Stimulated activated CD8-positive, alpha-beta memory T cell treated with anti-CD3 and anti-CD28 coated beads, Interleukin-7, amount 100 ng/mL, for 1 hour (primary cell): ENCODE results near the gene CCDC107.

Experiments used
- DNase-seq, 2 donors: peaks; one replicate each; pipeline ENCODE4 v3.0.0-alpha.2; 2020; ENCODE audit warnings: low read depth in 2 of 2

CCDC107 gene

GRCh38 chr9:35660966-35661415 is 2.9 kb downstream of the CCDC107 start:
- DNase-seq: no peak

DNA sequence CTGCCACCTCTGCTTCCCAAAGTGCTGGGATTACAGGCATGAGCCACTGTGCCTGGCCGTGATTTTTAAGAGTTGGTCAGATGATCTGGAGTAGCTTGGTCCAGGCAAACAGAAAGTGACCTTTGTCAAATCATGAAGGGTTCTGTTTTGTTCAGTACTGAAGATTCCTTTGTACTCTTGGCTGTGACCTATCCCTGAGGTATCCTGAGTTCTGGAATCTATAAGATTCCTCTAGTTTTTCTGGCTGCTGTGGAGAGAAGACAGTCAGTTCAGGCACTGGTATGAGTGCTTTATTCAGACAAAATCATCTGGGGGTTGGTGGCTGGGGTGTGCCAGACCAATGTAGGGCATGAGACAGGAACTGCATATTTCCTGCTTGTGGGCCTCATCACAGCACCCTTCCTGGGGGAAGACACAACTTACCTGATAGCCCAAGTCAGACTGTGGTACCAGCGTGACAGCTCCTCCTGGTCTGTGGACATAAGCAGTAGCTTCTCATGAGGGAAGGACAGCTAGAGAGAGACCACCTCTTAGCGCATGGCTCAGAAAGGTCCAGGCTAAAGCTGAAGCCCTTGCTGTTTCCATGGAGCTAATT is 3.8 kb downstream of the CCDC107 start:
- no peak for DNase-seq

DNA sequence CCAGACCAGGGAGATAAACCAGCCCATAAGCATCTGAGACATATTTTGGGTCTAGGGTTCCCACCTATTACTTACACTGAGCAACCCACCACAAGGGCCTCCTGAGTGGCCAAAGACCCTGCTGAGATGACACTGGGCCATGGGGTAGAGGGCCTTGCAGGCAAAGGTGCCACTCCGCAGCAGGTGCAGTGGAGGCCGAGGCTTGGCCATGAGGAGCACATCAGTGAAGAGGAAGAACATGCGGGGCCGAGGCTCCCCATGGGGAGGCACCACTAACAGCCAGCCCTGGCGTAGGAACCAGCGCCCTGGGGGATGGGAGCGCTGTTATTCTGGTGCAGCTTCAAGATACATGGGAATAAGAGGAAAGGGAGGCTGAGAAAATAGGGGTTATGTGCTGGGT is 4.3 kb downstream of the CCDC107 start:
- no peak for DNase-seq

DNA sequence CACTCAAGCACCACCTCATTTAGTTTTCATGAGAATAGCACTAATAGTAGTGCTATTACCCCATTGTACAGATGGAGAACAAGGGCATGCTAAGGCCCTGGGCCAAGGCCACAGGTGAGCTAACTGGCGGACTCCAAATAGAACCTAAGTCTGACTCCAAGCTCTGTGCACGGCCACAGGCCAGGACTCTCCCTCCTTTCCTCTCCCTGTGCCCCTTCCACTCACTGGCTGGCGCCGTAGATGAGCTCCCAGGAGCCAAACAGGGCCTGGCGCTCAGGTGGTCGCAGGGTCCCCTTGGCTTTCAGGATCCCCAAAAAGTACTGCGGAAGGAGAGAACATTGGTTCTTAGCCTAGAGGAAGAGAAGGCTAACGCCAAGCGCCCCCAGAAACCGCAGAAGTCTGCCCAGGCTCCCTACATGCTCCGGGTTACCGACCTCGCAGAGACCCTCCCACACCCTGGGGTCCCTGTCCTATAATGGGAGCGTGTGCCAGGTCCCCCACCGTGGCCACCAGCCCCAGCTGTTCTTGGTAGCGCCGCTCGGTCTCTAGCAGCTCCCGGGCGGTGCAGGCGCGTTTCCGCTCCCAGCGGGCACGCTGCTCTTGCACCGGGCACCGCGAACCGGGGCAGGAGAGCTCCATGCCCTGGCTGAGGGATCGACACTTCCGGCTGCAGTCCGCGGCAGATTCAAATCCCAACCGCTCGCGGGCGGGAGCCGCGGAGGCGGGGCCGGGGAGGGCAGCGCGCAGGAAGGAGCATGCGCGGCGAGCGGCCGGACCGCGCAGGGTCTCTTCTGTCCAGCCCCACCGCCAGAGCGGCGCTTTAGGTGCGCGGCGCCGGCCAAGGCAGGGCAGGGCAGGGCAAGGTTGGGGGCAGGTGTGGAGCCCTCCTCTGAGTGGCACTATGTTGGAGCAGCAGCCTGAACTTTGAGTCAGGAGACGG is 6.7 kb downstream of the CCDC107 start, which contains the start of gene ARHGEF39:
TSS of gene ARHGEF39 (minus strand) at position 665 of the 940 bp plus-strand sequence. CDS start at position 639, 26 bp downstream.
- DNase-seq: no peak

- no peak for DNase-seq
Observed at GRCh38 chr9:35665471-35665818, 7.4 kb downstream of the CCDC107 start.

- DNase-seq: no peak
Observed at GRCh38 chr9:35666045-35666444, 8.0 kb downstream of the CCDC107 start.

- no peak for DNase-seq
Observed at GRCh38 chr9:35666549-35666948, 8.5 kb downstream of the CCDC107 start.

- no peak for DNase-seq
Observed at GRCh38 chr9:35667939-35668338, 9.8 kb downstream of the CCDC107 start.

DNA sequence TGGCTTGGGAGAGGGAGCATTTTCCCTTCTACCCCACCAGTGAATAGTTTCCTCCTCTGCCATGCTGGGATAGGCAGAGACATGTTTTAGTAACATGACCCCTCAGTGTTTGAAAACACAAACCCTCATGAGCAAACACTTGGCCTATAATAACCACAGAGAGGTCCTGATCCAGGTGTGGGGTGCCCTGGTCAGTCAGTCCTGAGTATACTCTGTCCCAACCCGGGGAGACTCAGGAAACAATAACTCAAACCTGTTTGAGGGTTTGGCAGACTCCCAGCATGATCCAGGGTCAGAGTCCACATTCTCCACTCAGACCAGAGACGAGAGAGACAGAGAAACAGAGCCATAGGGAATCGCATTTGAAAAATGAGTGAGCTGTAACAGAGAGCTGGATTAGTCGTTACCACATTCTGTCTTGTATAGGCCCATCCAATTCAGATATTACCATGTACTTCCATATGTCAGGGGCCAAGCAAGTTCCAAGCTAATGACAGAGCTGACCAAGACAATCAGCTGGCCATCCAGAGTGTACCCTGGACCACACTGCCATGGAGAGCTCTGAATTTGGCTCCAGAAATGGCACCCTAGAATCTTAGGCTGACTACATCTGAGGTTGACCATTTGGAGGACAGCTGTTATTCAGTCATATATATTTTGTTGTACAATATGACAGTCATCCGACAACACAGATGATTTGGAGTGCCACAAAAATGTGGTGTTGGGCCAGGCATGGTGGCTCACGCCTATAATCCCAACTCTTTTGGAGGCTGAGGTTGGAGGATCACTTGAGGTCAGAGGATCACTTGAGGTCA is 11.4 kb downstream of the CCDC107 start:
- no peak for DNase-seq

DNA sequence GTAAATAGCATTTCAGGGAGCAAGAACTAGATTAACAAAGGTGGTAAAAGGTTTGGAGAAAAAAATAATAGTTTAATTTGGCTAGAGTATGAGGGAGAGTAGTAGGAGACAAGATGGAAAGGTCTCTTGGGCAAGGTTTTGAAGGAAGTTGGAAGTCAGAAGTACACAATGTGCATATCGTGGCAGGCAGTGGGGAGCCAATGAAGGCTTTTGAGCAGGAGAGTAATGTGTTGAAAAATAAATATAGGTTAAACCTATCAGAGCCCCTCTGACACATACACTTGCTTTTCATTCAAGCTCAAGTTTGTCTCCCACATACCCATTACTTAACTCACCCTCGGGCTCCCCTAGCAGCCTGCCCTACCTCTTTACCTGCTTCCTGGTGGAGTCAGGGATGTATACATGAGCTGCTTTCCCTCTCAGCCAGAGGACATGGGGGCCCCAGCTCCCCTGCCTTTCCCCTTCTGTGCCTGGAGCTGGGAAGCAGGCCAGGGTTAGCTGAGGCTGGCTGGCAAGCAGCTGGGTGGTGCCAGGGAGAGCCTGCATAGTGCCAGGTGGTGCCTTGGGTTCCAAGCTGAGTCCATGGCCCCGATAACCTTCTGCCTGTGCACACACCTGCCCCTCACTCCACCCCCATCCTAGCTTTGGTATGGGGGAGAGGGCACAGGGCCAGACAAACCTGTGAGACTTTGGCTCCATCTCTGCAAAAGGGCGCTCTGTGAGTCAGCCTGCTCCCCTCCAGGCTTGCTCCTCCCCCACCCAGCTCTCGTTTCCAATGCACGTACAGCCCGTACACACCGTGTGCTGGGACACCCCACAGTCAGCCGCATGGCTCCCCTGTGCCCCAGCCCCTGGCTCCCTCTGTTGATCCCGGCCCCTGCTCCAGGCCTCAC is 15.3 kb downstream of the CCDC107 start, which contains the start of gene CA9:
TSS of gene CA9 (plus strand) at position 797 of the 893 bp plus-strand sequence. CDS start at position 829, 32 bp downstream.
- no peak for DNase-seq

DNA sequence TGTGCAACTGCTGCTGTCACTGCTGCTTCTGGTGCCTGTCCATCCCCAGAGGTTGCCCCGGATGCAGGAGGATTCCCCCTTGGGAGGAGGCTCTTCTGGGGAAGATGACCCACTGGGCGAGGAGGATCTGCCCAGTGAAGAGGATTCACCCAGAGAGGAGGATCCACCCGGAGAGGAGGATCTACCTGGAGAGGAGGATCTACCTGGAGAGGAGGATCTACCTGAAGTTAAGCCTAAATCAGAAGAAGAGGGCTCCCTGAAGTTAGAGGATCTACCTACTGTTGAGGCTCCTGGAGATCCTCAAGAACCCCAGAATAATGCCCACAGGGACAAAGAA is 15.9 kb downstream of the CCDC107 start:
- DNase-seq: no peak

GRCh38 chr9:35675204-35675603 is 17.1 kb downstream of the CCDC107 start:
- DNase-seq: no peak

GRCh38 chr9:35675732-35676392 is 17.8 kb downstream of the CCDC107 start:
- DNase-seq: no peak

GRCh38 chr9:35679091-35679490 is 21.0 kb downstream of the CCDC107 start:
- no peak for DNase-seq

DNA sequence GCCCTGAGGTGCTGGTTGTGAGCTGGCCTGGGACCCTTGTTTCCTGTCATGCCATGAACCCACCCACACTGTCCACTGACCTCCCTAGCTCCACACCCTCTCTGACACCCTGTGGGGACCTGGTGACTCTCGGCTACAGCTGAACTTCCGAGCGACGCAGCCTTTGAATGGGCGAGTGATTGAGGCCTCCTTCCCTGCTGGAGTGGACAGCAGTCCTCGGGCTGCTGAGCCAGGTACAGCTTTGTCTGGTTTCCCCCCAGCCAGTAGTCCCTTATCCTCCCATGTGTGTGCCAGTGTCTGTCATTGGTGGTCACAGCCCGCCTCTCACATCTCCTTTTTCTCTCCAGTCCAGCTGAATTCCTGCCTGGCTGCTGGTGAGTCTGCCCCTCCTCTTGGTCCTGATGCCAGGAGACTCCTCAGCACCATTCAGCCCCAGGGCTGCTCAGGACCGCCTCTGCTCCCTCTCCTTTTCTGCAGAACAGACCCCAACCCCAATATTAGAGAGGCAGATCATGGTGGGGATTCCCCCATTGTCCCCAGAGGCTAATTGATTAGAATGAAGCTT is 21.8 kb downstream of the CCDC107 start:
- DNase-seq: no peak

DNA sequence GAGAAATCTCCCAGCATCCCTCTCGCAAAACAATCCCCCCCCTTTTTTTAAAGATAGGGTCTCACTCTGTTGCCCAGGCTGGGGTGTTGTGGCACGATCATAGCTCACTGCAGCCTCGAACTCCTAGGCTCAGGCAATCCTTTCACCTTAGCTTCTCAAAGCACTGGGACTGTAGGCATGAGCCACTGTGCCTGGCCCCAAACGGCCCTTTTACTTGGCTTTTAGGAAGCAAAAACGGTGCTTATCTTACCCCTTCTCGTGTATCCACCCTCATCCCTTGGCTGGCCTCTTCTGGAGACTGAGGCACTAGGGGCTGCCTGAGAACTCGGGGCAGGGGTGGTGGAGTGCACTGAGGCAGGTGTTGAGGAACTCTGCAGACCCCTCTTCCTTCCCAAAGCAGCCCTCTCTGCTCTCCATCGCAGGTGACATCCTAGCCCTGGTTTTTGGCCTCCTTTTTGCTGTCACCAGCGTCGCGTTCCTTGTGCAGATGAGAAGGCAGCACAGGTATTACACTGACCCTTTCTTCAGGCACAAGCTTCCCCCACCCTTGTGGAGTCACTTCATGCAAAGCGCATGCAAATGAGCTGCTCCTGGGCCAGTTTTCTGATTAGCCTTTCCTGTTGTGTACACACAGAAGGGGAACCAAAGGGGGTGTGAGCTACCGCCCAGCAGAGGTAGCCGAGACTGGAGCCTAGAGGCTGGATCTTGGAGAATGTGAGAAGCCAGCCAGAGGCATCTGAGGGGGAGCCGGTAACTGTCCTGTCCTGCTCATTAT is 22.4 kb downstream of the CCDC107 start:
- no peak for DNase-seq

- DNase-seq: no peak
Observed at GRCh38 chr9:35681341-35682002, 23.4 kb downstream of the CCDC107 start.

- no peak for DNase-seq
Observed at GRCh38 chr9:35682051-35682450, 24.0 kb downstream of the CCDC107 start.
